Measurements from ENCODE around the gene LRRC59.
"Not testable (repeated sequence)": the region's sequence is repeated elsewhere in the genome, so short reads cannot be mapped to it uniquely, and the experiment has no call there.

Gene LRRC59

DNA sequence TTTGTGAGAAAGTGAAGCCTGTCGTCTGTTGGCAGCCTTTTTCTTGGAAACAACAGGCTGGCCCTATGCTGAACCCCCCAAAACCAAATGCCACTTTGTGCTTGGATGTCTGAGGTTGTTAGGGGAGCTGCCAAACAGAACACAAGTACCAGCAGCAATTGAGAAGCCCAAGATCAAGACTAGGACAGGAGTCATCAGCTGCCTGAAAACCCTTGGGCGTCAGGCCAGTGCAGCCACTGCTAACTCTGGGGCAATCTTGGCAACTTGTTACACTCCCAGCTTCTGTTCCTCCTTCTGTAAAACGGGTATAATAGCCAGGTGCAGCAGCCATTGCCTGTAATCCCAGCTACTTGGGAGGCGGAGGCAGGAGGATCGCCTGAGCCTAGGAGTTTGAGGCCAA lies 9.3 kb upstream of the LRRC59 start:
- H2BK15ac ChIP-seq (ENCODE audit: low read depth, poor library complexity, severe bottlenecking): no peak overlapping the region
- no peaks in the 10 kb centered on the region for H3K79me1 ChIP-seq (replicated peaks; ENCODE audit: low read length, poor library complexity, severe bottlenecking)
- H3K9me3 ChIP-seq (ENCODE audit: control insufficient read depth, low read length): no peaks in the 10 kb centered on the region
- no peaks in the 10 kb centered on the region for H3K36me3 ChIP-seq (ENCODE audit: control insufficient read depth in 1 of 2, insufficient read depth in 2 of 2, low read depth in 1 of 2, low read length in 2 of 2)
- DNase-seq: no peak
- H3K27me3 ChIP-seq (ENCODE audit: control insufficient read depth in 1 of 2, insufficient read depth in 1 of 2, low read length in 2 of 2): peaks cover 9 to 27% of the 10 kb centered on the region in 2 experiments
- no peak overlapping the region for H4K8ac ChIP-seq (ENCODE audit: low read length)
- peaks cover 2% of the 10 kb centered on the region for H3K4me1 ChIP-seq (ENCODE audit: control insufficient read depth, insufficient read depth, low read depth, low read length)
- H3K9ac ChIP-seq (ENCODE audit: low read length): no peak overlapping the region
- no peak overlapping the region for H3K4me3 ChIP-seq (ENCODE audit: insufficient read depth in 1 of 2, low read depth in 1 of 2, low read length in 2 of 2)
- no peak overlapping the region for H2BK12ac ChIP-seq (ENCODE audit: low read length in 2 of 2)
- WGBS: 71% methylated on average over 5 of the region's 5 CpGs
- no peak overlapping the region for H3K14ac ChIP-seq (ENCODE audit: low read length in 2 of 2)
- H2BK120ac ChIP-seq (ENCODE audit: low read depth, low read length): no peak overlapping the region
- no peak overlapping the region for H2BK5ac ChIP-seq (ENCODE audit: low read depth, low read length, poor library complexity, severe bottlenecking)
- no peak overlapping the region for H3K18ac ChIP-seq (ENCODE audit: low read depth in 1 of 2, low read length in 2 of 2)
- H3K23ac ChIP-seq (ENCODE audit: low read length in 2 of 2): no peak overlapping the region
- H3K4me2 ChIP-seq (ENCODE audit: low read length, poor library complexity, severe bottlenecking): no peak overlapping the region
- no peak overlapping the region for H2AK5ac ChIP-seq (ENCODE audit: low read length, severe bottlenecking)
- no peak overlapping the region for H4K91ac ChIP-seq (ENCODE audit: low read length)
- H2AFZ ChIP-seq (ENCODE audit: low read depth, low read length): no peak overlapping the region
- no peak overlapping the region for H3K27ac ChIP-seq (ENCODE audit: low read length, poor library complexity, severe bottlenecking)
- H3K4ac ChIP-seq (ENCODE audit: low read depth in 1 of 2, low read length in 2 of 2): no peak overlapping the region

DNA sequence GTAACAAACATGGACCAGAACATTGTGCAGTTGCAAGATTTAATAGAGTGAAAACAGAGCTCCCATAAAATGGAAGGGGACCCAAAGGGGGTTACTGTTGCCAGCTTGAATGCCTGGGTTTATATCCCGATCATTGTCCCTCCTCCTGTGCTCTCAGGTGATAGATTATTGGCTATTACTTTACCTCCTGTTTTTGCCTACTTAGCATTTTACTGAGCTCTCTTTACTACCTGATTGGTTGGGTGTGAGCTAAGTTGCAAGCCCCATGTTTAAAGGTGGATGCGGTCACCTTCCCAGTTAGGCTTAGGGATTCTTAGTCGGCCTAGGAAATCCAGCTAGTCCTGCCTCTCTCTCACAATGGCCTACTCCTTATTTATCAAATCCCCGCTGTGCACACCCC lies 8.0 kb upstream of the LRRC59 start:
- not testable (repeated sequence) for H2BK12ac ChIP-seq (ENCODE audit: low read length in 2 of 2); H3K4me2 ChIP-seq (ENCODE audit: low read length, poor library complexity, severe bottlenecking); H3K79me1 ChIP-seq (replicated peaks; ENCODE audit: low read length, poor library complexity, severe bottlenecking); H2AFZ ChIP-seq (ENCODE audit: low read depth, low read length); H3K4me1 ChIP-seq (ENCODE audit: control insufficient read depth, insufficient read depth, low read depth, low read length); H2BK120ac ChIP-seq (ENCODE audit: low read depth, low read length); H3K27ac ChIP-seq (ENCODE audit: low read length, poor library complexity, severe bottlenecking); H3K4ac ChIP-seq (ENCODE audit: low read depth in 1 of 2, low read length in 2 of 2); H2BK15ac ChIP-seq (ENCODE audit: low read depth, poor library complexity, severe bottlenecking); DNase-seq; H4K91ac ChIP-seq (ENCODE audit: low read length); H3K23ac ChIP-seq (ENCODE audit: low read length in 2 of 2); H3K9me3 ChIP-seq (ENCODE audit: control insufficient read depth, low read length); H3K18ac ChIP-seq (ENCODE audit: low read depth in 1 of 2, low read length in 2 of 2); H2AK5ac ChIP-seq (ENCODE audit: low read length, severe bottlenecking); H3K36me3 ChIP-seq (ENCODE audit: control insufficient read depth in 1 of 2, insufficient read depth in 2 of 2, low read depth in 1 of 2, low read length in 2 of 2); H4K8ac ChIP-seq (ENCODE audit: low read length); H3K14ac ChIP-seq (ENCODE audit: low read length in 2 of 2); H2BK5ac ChIP-seq (ENCODE audit: low read depth, low read length, poor library complexity, severe bottlenecking); H3K4me3 ChIP-seq (ENCODE audit: insufficient read depth in 1 of 2, low read depth in 1 of 2, low read length in 2 of 2); H3K9ac ChIP-seq (ENCODE audit: low read length)
- WGBS: 86% methylated on average over 3 of the region's 4 CpGs
- peaks cover 9 to 27% of the 10 kb centered on the region in 2 experiments for H3K27me3 ChIP-seq (ENCODE audit: control insufficient read depth in 1 of 2, insufficient read depth in 1 of 2, low read length in 2 of 2)

DNA sequence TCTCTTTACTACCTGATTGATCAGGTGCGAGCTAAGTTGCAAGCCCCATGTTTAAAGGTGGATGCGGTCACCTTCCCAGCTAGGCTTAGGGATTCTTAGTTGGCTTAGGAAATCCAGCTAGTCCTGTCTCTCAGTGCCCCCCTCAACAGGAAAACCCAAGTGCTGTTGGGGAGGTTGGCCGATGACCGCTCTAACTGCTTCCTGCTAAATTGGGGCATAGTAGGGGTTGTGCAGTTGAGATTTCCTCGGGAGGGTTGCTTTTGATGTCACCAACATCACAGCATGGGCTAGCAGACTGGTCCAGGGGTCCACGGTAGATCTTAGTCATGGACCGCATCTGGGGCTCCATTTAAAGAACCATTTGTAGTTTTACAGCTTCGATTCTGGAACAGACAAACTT lies 2.3 kb upstream of the LRRC59 start:
- H3K4me3 ChIP-seq (ENCODE audit: insufficient read depth in 1 of 2, low read depth in 1 of 2, low read length in 2 of 2); H2BK15ac ChIP-seq (ENCODE audit: low read depth, poor library complexity, severe bottlenecking); H3K9ac ChIP-seq (ENCODE audit: low read length); H3K36me3 ChIP-seq (ENCODE audit: control insufficient read depth in 1 of 2, insufficient read depth in 2 of 2, low read depth in 1 of 2, low read length in 2 of 2); H3K23ac ChIP-seq (ENCODE audit: low read length in 2 of 2); H3K27me3 ChIP-seq (ENCODE audit: control insufficient read depth in 1 of 2, insufficient read depth in 1 of 2, low read length in 2 of 2); H3K9me3 ChIP-seq (ENCODE audit: control insufficient read depth, low read length); H3K27ac ChIP-seq (ENCODE audit: low read length, poor library complexity, severe bottlenecking); H4K8ac ChIP-seq (ENCODE audit: low read length); H2BK120ac ChIP-seq (ENCODE audit: low read depth, low read length); H2AK5ac ChIP-seq (ENCODE audit: low read length, severe bottlenecking); H3K4me2 ChIP-seq (ENCODE audit: low read length, poor library complexity, severe bottlenecking); H3K18ac ChIP-seq (ENCODE audit: low read depth in 1 of 2, low read length in 2 of 2); DNase-seq; H3K4me1 ChIP-seq (ENCODE audit: control insufficient read depth, insufficient read depth, low read depth, low read length); H3K4ac ChIP-seq (ENCODE audit: low read depth in 1 of 2, low read length in 2 of 2); H4K91ac ChIP-seq (ENCODE audit: low read length); H2AFZ ChIP-seq (ENCODE audit: low read depth, low read length); H2BK12ac ChIP-seq (ENCODE audit: low read length in 2 of 2); H3K79me1 ChIP-seq (replicated peaks; ENCODE audit: low read length, poor library complexity, severe bottlenecking); H3K14ac ChIP-seq (ENCODE audit: low read length in 2 of 2); H2BK5ac ChIP-seq (ENCODE audit: low read depth, low read length, poor library complexity, severe bottlenecking): not testable (repeated sequence)
- WGBS: 92% methylated on average over 8 of the region's 8 CpGs

DNA sequence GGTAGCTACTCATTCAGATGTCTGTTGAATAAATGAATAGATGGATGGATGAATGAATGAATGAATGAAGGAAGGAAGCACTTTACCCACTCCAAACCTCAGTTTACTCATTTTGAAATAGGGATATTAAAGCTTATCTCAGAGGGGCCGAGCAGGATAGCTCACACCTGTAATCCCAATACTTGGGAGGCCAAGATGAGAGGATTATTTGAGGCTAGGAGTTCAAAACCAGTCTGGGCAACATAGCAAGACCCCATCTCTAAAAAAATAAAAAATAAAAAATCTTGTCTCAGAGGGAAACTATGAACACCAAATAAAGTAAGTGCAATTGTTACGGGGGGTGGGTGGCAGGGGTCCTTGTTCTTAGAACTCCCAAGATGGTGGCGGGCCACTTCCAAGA lies 1.3 kb upstream of the LRRC59 start:
- H3K14ac ChIP-seq (ENCODE audit: low read length in 2 of 2); H2BK5ac ChIP-seq (ENCODE audit: low read depth, low read length, poor library complexity, severe bottlenecking); H3K27ac ChIP-seq (ENCODE audit: low read length, poor library complexity, severe bottlenecking); H3K9me3 ChIP-seq (ENCODE audit: control insufficient read depth, low read length); H2BK120ac ChIP-seq (ENCODE audit: low read depth, low read length); H3K4me3 ChIP-seq (ENCODE audit: insufficient read depth in 1 of 2, low read depth in 1 of 2, low read length in 2 of 2); H3K4me2 ChIP-seq (ENCODE audit: low read length, poor library complexity, severe bottlenecking); H2AFZ ChIP-seq (ENCODE audit: low read depth, low read length); DNase-seq; H4K8ac ChIP-seq (ENCODE audit: low read length); H3K4ac ChIP-seq (ENCODE audit: low read depth in 1 of 2, low read length in 2 of 2); H3K4me1 ChIP-seq (ENCODE audit: control insufficient read depth, insufficient read depth, low read depth, low read length); H3K27me3 ChIP-seq (ENCODE audit: control insufficient read depth in 1 of 2, insufficient read depth in 1 of 2, low read length in 2 of 2); H3K9ac ChIP-seq (ENCODE audit: low read length); H3K23ac ChIP-seq (ENCODE audit: low read length in 2 of 2); H2BK12ac ChIP-seq (ENCODE audit: low read length in 2 of 2); H3K18ac ChIP-seq (ENCODE audit: low read depth in 1 of 2, low read length in 2 of 2); H4K91ac ChIP-seq (ENCODE audit: low read length); H2BK15ac ChIP-seq (ENCODE audit: low read depth, poor library complexity, severe bottlenecking); H2AK5ac ChIP-seq (ENCODE audit: low read length, severe bottlenecking); H3K79me1 ChIP-seq (replicated peaks; ENCODE audit: low read length, poor library complexity, severe bottlenecking): not testable (repeated sequence)
- WGBS: 100% methylated on average over 2 of the region's 3 CpGs
- peaks cover 11 to 15% of the 10 kb centered on the region in 2 experiments for H3K36me3 ChIP-seq (ENCODE audit: control insufficient read depth in 1 of 2, insufficient read depth in 2 of 2, low read depth in 1 of 2, low read length in 2 of 2)

Measured in mesenchymal stem cell (in vitro differentiated cells and primary cell).